HepG2 (cell line): ENCODE measurements around the gene DAB1. TPM values are rescaled to one million over a fixed set of nuclear protein-coding genes. Genes with fewer than 3 reads are reported as not detected.
A peak's percentile ranks its signal among the peaks of the same experiment; 100 is the strongest.

Experiments used
- ATAC-seq: fragments of 200-7000 bp; cut with Tn5 transposase; 3 replicates; pipeline ENCODE4 v1.9.1; 2020; ENCODE audit warnings: mild to moderate bottlenecking, moderate library complexity
- BruUV-seq: library from RNA; stranded (reverse); fragments of 400-500 nt; replicated peaks from 2 replicates; lab custom pipeline; 2021; lab: Mats Ljungman, UMichigan
- CTCF ChIA-PET: fragments of 300-600 bp; formaldehyde crosslinking; extraction: SDS; loops from one replicate; lab custom pipeline; 2021; ENCODE audit warnings: low total read pairs, inconsistent platforms, low intra/inter-chr PET ratio; lab: Yijun Ruan, JAX
- POLR2A ChIA-PET: fragments of 350-600 bp; sonication (Branson Sonifier 250); formaldehyde crosslinking; loops from one replicate; lab custom pipeline; 2020; ENCODE audit warnings: antibody characterized with exemption, inconsistent platforms; lab: Yijun Ruan, JAX
- DNase-seq: peaks from one replicate; pipeline ENCODE4 v3.0.0-alpha.2; 2015; ENCODE audit warnings: low spot score
- FAIRE-seq: peaks from 3 replicates; lab custom pipeline; 2011; peaks lifted over from hg19 to GRCh38; lab: Jason Lieb, UNC
- H2AFZ ChIP-seq: one replicate; pipeline ENCODE4 v1.6.1; 2011; ENCODE audit warnings: low read length, inconsistent platforms
- H3K27ac ChIP-seq: fragments of 300-600 bp; 3 replicates; pipeline ENCODE4 v1.8.0; 2011; ENCODE audit warnings: mixed run types, mild to moderate bottlenecking, mixed read lengths, low read length, inconsistent platforms; ENCODE audit not compliant: insufficient read depth; ENCODE audit errors: extremely low read length
- H3K27me3 ChIP-seq, 2 experiments: fragments of 200-600 bp in 1 of 2; 2 replicates in 1 of 2; 3 replicates in 1 of 2; pipeline versions ENCODE4 v1.6.0 to v1.8.0; 2011; ENCODE audit warnings: low read length in 2 of 2, mild to moderate bottlenecking in 2 of 2, moderate library complexity in 2 of 2, inconsistent platforms in 1 of 2; ENCODE audit not compliant: insufficient read depth in 2 of 2, control insufficient read depth in 1 of 2
- H3K36me3 ChIP-seq, 2 experiments: fragments of 200-600 bp in 1 of 2; replicated peaks in 1 of 2; 2 replicates in 1 of 2; 3 replicates in 1 of 2; pipeline versions ENCODE4 v1.5.1 to v1.8.0; 2011; ENCODE audit warnings: low read length in 2 of 2, inconsistent platforms in 1 of 2; ENCODE audit not compliant: insufficient read depth in 2 of 2, control insufficient read depth in 1 of 2
- H3K4me1 ChIP-seq: 2 replicates; pipeline ENCODE4 v1.5.1; 2012; ENCODE audit warnings: low read length, inconsistent platforms; ENCODE audit not compliant: insufficient read depth
- H3K4me2 ChIP-seq: 2 replicates; pipeline ENCODE4 v1.6.0; 2011; ENCODE audit warnings: low read depth, low read length, inconsistent platforms
- H3K4me3 ChIP-seq, 3 experiments: fragments of 200-600 bp in 1 of 3; sonication (generic), shearing (Covaris generic) in 1 of 3; replicated peaks in 1 of 3; 2 replicates each; pipeline ENCODE4 v1.5.1; 2011 to 2016; ENCODE audit warnings: low read length in 3 of 3, inconsistent platforms in 2 of 3, low read depth in 2 of 3, mild to moderate bottlenecking in 2 of 3, control low read depth in 1 of 3, mixed read lengths in 1 of 3; ENCODE audit not compliant: insufficient read depth in 1 of 3
- H3K79me2 ChIP-seq: one replicate; pipeline ENCODE4 v1.6.1; 2011; ENCODE audit warnings: low read length, inconsistent platforms; ENCODE audit not compliant: insufficient read depth
- H3K9ac ChIP-seq: 2 replicates; pipeline ENCODE4 v1.6.0; 2011; ENCODE audit warnings: mild to moderate bottlenecking, low read depth, low read length, inconsistent platforms; ENCODE audit not compliant: insufficient read depth
- H3K9me3 ChIP-seq: 2 replicates; pipeline ENCODE4 v1.5.1; 2012; ENCODE audit warnings: mild to moderate bottlenecking, low read length
- H4K20me1 ChIP-seq: 2 replicates; pipeline ENCODE4 v1.6.0; 2011; ENCODE audit warnings: inconsistent platforms, mild to moderate bottlenecking, low read length, moderate library complexity; ENCODE audit not compliant: insufficient read depth
- CCAR2 ChIP-seq: fragments of 200-400 bp; formaldehyde crosslinking; optimal IDR thresholded peaks from 2 replicates; pipeline ENCODE3; 2018; ENCODE audit warnings: low read depth, mild to moderate bottlenecking, low read length, moderate library complexity
- CENPX ChIP-seq: sonication (generic); formaldehyde crosslinking; IDR thresholded peaks from 2 replicates; pipeline ENCODE4 v1.9.0; 2021; ENCODE audit warnings: mild to moderate bottlenecking, missing genetic modification reagents, moderate library complexity
- CHD2 ChIP-seq: IDR thresholded peaks from 2 replicates; pipeline ENCODE4 v1.6.1; 2011; ENCODE audit warnings: low read depth, low read length, improper control_type of control experiment
- DMAP1 ChIP-seq: IDR thresholded peaks from 2 replicates; pipeline ENCODE4 v1.6.1; 2016
- DMTF1 ChIP-seq: sonication (generic); formaldehyde crosslinking; IDR thresholded peaks from 2 replicates; pipeline ENCODE4 v1.4.0; 2020; ENCODE audit warnings: mild to moderate bottlenecking, missing genetic modification reagents
- GTF2F1 ChIP-seq: fragments of 150-350 bp; IDR thresholded peaks from 2 replicates; pipeline ENCODE4 v1.6.1; 2014; ENCODE audit warnings: low read length
- IRF9 ChIP-seq: sonication (generic); formaldehyde crosslinking; IDR thresholded peaks from 2 replicates; pipeline ENCODE4 v1.8.0; 2022; ENCODE audit warnings: missing genetic modification reagents, mild to moderate bottlenecking, borderline replicate concordance
- MAZ ChIP-seq, 2 experiments: sonication (generic) in 1 of 2; formaldehyde crosslinking in 1 of 2; IDR thresholded peaks; 2 replicates each; pipeline versions ENCODE4 v1.5.0 to v1.6.1; 2012 to 2020; ENCODE audit warnings: low read depth in 2 of 2, mild to moderate bottlenecking in 2 of 2, borderline replicate concordance in 1 of 2, improper control_type of control experiment in 1 of 2, low read length in 1 of 2, missing genetic modification reagents in 1 of 2, moderate library complexity in 1 of 2
- NCOA1 ChIP-seq: sonication (generic); formaldehyde crosslinking; IDR thresholded peaks from 2 replicates; pipeline ENCODE4 v1.9.0; 2021; ENCODE audit warnings: missing genetic modification reagents
- PHB2 ChIP-seq: fragments of 450-650 bp; IDR thresholded peaks from 2 replicates; pipeline ENCODE4 v1.6.1; 2018; ENCODE audit not compliant: partially characterized antibody
- POGZ ChIP-seq: sonication (generic); formaldehyde crosslinking; IDR thresholded peaks from 2 replicates; pipeline ENCODE4 v1.4.0; 2020; ENCODE audit warnings: mild to moderate bottlenecking, missing genetic modification reagents
- PPARG ChIP-seq: conservative IDR thresholded peaks from 2 replicates; pipeline ENCODE4 v1.6.1; 2016; ENCODE audit warnings: missing biosample characterization, missing genetic modification reagents
- REL ChIP-seq: sonication (generic); formaldehyde crosslinking; conservative IDR thresholded peaks from 2 replicates; pipeline ENCODE4 v1.8.0; 2022; ENCODE audit warnings: mild to moderate bottlenecking, missing genetic modification reagents, moderate library complexity
- SMARCC2 ChIP-seq: fragments of 450-650 bp; IDR thresholded peaks from 2 replicates; pipeline ENCODE4 v1.6.1; 2017; ENCODE audit warnings: antibody characterized with exemption, mild to moderate bottlenecking
- TFAP4 ChIP-seq: sonication (generic); IDR thresholded peaks from 2 replicates; pipeline ENCODE4 v1.6.1; 2016; ENCODE audit warnings: low read depth, borderline replicate concordance
- ZFP37 ChIP-seq: sonication (generic); formaldehyde crosslinking; IDR thresholded peaks from 2 replicates; pipeline ENCODE4 v1.4.0; 2020; ENCODE audit warnings: missing genetic modification reagents, borderline replicate concordance
- ZNF354B ChIP-seq: sonication (generic); formaldehyde crosslinking; IDR thresholded peaks from 2 replicates; pipeline ENCODE4 v1.8.0; 2022; ENCODE audit warnings: mild to moderate bottlenecking, missing genetic modification reagents
- ZNF496 ChIP-seq: sonication (generic); formaldehyde crosslinking; IDR thresholded peaks from 2 replicates; pipeline ENCODE4 v1.8.1; 2023; ENCODE audit warnings: mild to moderate bottlenecking, moderate library complexity, missing genetic modification reagents; ENCODE audit not compliant: insufficient replicate concordance
- ZNF577 ChIP-seq: sonication (generic); formaldehyde crosslinking; IDR thresholded peaks from 2 replicates; pipeline ENCODE4 v1.4.0; 2020; ENCODE audit warnings: mild to moderate bottlenecking, low read depth, missing genetic modification reagents, borderline replicate concordance
- ZNF644 ChIP-seq: IDR thresholded peaks from 2 replicates; pipeline ENCODE4 v1.6.1; 2016; ENCODE audit warnings: low read depth
- ZSCAN22 ChIP-seq: sonication (generic); formaldehyde crosslinking; IDR thresholded peaks from 2 replicates; pipeline ENCODE4 v1.4.0; 2020; ENCODE audit warnings: mild to moderate bottlenecking, missing genetic modification reagents
- WGBS: methylation state at CpG from one replicate; pipeline ENCODE4 v1.1.6; 2017; ENCODE audit warnings: low lambda C conversion rate; 5-methylcytosine and 5-hydroxymethylcytosine counted together
- in situ Hi-C: cut with HindIII; loops from 2 replicates; pipeline ENCODE4 v1.10.0; 2017; ENCODE audit warnings: low pct_unique_long_range_greater_than_20kb; ENCODE audit not compliant: extremely low pct_ligation_motif_present
- intact Hi-C: fragments of 100-400 bp; cut with micrococcal nuclease; formaldehyde crosslinking; loops from one replicate; pipeline ENCODE4 v1.10.0; 2022; ENCODE audit not compliant: unreplicated experiment
- polyA plus RNA-seq, 8 experiments: library from polyadenylated mRNA; depleted of rRNA in 3 of 8; stranded (reverse) in 7 of 8; unstranded in 1 of 8; fragments of >200 nt; fragmentation: Illumina TruSeq in 4 of 8; extraction: Trizol in 4 of 8; gene quantifications; 2 replicates each; pipeline versions ENCODE4 v1.2.1 to v1.2.3, GENCODE V29; 2011 to 2016; ENCODE audit warnings: low read depth in 4 of 8, missing spikeins in 1 of 8, mixed read lengths in 1 of 8; ENCODE audit not compliant: insufficient read depth in 1 of 8
- total RNA-seq, 5 experiments: library from RNA; depleted of rRNA; stranded (reverse); fragments of >200 nt; fragmentation: Illumina TruSeq; extraction: Trizol; gene quantifications; 2 replicates each; pipeline ENCODE4 v1.2.3, GENCODE V29; 2016; ENCODE audit warnings: low read depth in 1 of 5

The DAB1 gene
- total and polyA plus RNA-seq, 2 of the 13 experiments (the other 11 are each of a cell fraction or from before 2014, with no cell fraction given), result 0.04 to 0.13 TPM

GRCh38 chr1:56965916-56966697, 457.8 kb downstream of the DAB1 start, which contains the start of gene C8B (continued):
- TF ChIP-seq MAZ (IDR thresholded peaks at IDR 0.05; ENCODE audit: borderline replicate concordance, low read depth, low read length) (no peak), MAZ (CRISPR knock-in tag; IDR thresholded peaks at IDR 0.05; ENCODE audit: low read depth) (no peak), ZNF644 (CRISPR knock-in tag) (0 out of 2 replicates have a peak, but pooled peaks have one; percentile 54), ZNF577 (no peak), ZSCAN22 (no peak), POGZ (CRISPR knock-in tag) (no peak; the same call in 1 of the 2 replicates), PPARG (CRISPR knock-in tag) (no peak), PHB2 (no peak), ZNF354B (no peak), TFAP4 (no peak), ZFP37 (no peak), DMAP1 (CRISPR knock-in tag) (no peak; the same call in 1 of the 2 replicates), ZNF496 (no peak)

- H3K9me3 ChIP-seq, result no peaks in the 10 kb centered on the region
- in situ Hi-C loops (loop anchor here (5.0 kb wide), 1 partner anchor 133 kb away; no protein-coding TSS in a partner anchor), intact Hi-C loops (loop anchor here (10.0 kb wide), 1 partner anchor 100 kb away; no protein-coding TSS in a partner anchor)
- DNase-seq (no peak), ATAC-seq (no peak), FAIRE-seq (no peak)
- H3K9ac ChIP-seq, result peak overlapping the region; percentile 21; the same call in 1 of the 2 replicates
- CTCF ChIA-PET, result no interaction called here
- no peaks in the 10 kb centered on the region for H4K20me1 ChIP-seq
- H3K79me2 ChIP-seq, result no peaks in the 10 kb centered on the region
- peak overlapping the region; percentile 73 for H3K27ac ChIP-seq
- 85% methylated on average over 3 of the region's 3 CpGs for WGBS
- POLR2A ChIA-PET, result interaction anchor here (0.6 to 4.3 kb wide), 11 partner anchors 21 to 313 kb away, joined by 3 to 50 read pairs (median 4); partner anchors contain the start of gene C8A
- BruUV-seq, result no TSS peak
- H3K4me1 ChIP-seq, result peaks cover 64% of the 10 kb centered on the region
- peak overlapping the region in 2 of 3 experiments; percentile 19 to 24; a peak in 2 of 6 replicates for H3K4me3 ChIP-seq
- H3K27me3 ChIP-seq, result no peaks in the 10 kb centered on the region
- H2AFZ ChIP-seq, result no peak overlapping the region
- H3K4me2 ChIP-seq, result peak overlapping the region; percentile 67
- H3K36me3 ChIP-seq, result no peaks in the 10 kb centered on the region
- TF ChIP-seq GTF2F1 (no peak), REL (CRISPR knock-in tag) (no peak), CCAR2 (no peak), NCOA1 (CRISPR knock-in tag) (no peak), DMTF1 (CRISPR knock-in tag) (no peak), CENPX (CRISPR knock-in tag) (no peak), SMARCC2 (no peak), CHD2 (no peak), IRF9 (CRISPR knock-in tag) (no peak)
These were observed 458.7 kb downstream of the DAB1 start for GRCh38 chr1:56965191-56965590.
